K562 (cell line): ENCODE results near the gene RASSF3. TPM values are rescaled to one million over a fixed set of nuclear protein-coding genes. Genes with fewer than 3 reads are reported as not detected.

Experiments
- ATAC-seq: fragments of 200-7000 bp; cut with Tn5 transposase; 3 replicates; pipeline ENCODE4 v1.9.1; 2020; ENCODE audit warnings: moderate library complexity
- BruUV-seq: library from RNA; stranded (reverse); fragments of 400-500 nt; replicated peaks from 2 replicates; lab custom pipeline; 2021; lab: Mats Ljungman, UMichigan
- CTCF ChIA-PET: fragments of 300-600 bp; formaldehyde crosslinking; extraction: SDS; loops from one replicate; lab custom pipeline; 2021; ENCODE audit warnings: low intra/inter-chr PET ratio; lab: Yijun Ruan, JAX
- POLR2A ChIA-PET: fragments of 300-600, 350-650 bp; sonication (Branson Sonifier 250); formaldehyde crosslinking; extraction: SDS; loops from one replicate; lab custom pipeline; 2021; ENCODE audit warnings: antibody characterized with exemption, inconsistent platforms; lab: Yijun Ruan, JAX
- DNase-seq, 4 experiments: peaks; one replicate each; pipeline versions ENCODE4 v3.0.0 to v3.0.0-alpha.2; 2011 to 2018; ENCODE audit warnings: low spot score in 3 of 4, mixed read lengths in 3 of 4; ENCODE audit errors: extremely low read depth in 1 of 4
- FAIRE-seq: peaks from 2 replicates; lab custom pipeline; 2011; peaks lifted over from hg19 to GRCh38; lab: Jason Lieb, UNC
- H2AFZ ChIP-seq: 2 replicates; pipeline ENCODE4 v1.6.0; 2011; ENCODE audit warnings: low read depth, low read length, control low read depth, inconsistent platforms
- H3K27ac ChIP-seq: fragments of 200-600 bp; 3 replicates; pipeline ENCODE4 v1.8.0; 2011; ENCODE audit warnings: low read depth, mild to moderate bottlenecking, control low read depth, inconsistent platforms, low read length, moderate library complexity, mixed read lengths; ENCODE audit errors: extremely low read depth
- H3K27me3 ChIP-seq, 2 experiments: fragments of 300-600 bp in 1 of 2; 2 replicates in 1 of 2; 3 replicates in 1 of 2; pipeline versions ENCODE4 v1.6.0 to v1.8.0; 2011; ENCODE audit warnings: inconsistent platforms in 2 of 2, low read length in 2 of 2, mild to moderate bottlenecking in 1 of 2, mixed read lengths in 1 of 2, moderate library complexity in 1 of 2; ENCODE audit not compliant: control insufficient read depth in 2 of 2, insufficient read depth in 2 of 2
- H3K36me3 ChIP-seq: fragments of 300-600 bp; 3 replicates; pipeline ENCODE4 v1.8.0; 2011; ENCODE audit warnings: mild to moderate bottlenecking, low read length, inconsistent platforms; ENCODE audit not compliant: control insufficient read depth, insufficient read depth
- H3K4me1 ChIP-seq, 2 experiments: fragments of 200-600 bp in 1 of 2; replicated peaks in 1 of 2; 2 replicates in 1 of 2; 3 replicates in 1 of 2; pipeline versions ENCODE4 v1.5.1 to v1.8.0; 2011; ENCODE audit warnings: inconsistent platforms in 2 of 2, low read length in 2 of 2, mild to moderate bottlenecking in 1 of 2, mixed read lengths in 1 of 2, moderate library complexity in 1 of 2; ENCODE audit not compliant: control insufficient read depth in 2 of 2, insufficient read depth in 2 of 2
- H3K4me2 ChIP-seq: 2 replicates; pipeline ENCODE4 v1.6.1; 2011; ENCODE audit warnings: low read length, control low read depth, inconsistent platforms, mixed read lengths; ENCODE audit not compliant: insufficient read depth
- H3K4me3 ChIP-seq: fragments of 200-600 bp; sonication (generic), shearing (Covaris generic); 2 replicates; pipeline ENCODE4 v1.5.1; 2016; ENCODE audit warnings: control low read depth, inconsistent platforms
- H3K79me2 ChIP-seq: fragments of 200-600 bp; 3 replicates; pipeline ENCODE4 v1.8.0; 2011; ENCODE audit warnings: low read length, inconsistent platforms; ENCODE audit not compliant: control insufficient read depth, insufficient read depth
- H3K9ac ChIP-seq, 2 experiments: 2 replicates each; pipeline versions ENCODE4 v1.6.0 to v1.6.1; 2011; ENCODE audit warnings: low read depth in 2 of 2, low read length in 2 of 2, control low read depth in 1 of 2, inconsistent platforms in 1 of 2, mild to moderate bottlenecking in 1 of 2, mixed read lengths in 1 of 2; ENCODE audit not compliant: insufficient read depth in 1 of 2
- H3K9me1 ChIP-seq: one replicate; pipeline ENCODE4 v1.6.0; 2011; ENCODE audit warnings: inconsistent platforms, mild to moderate bottlenecking, low read length, moderate library complexity; ENCODE audit not compliant: control insufficient read depth, insufficient read depth
- H3K9me3 ChIP-seq: replicated peaks from 2 replicates; pipeline ENCODE4 v1.5.1; 2011; ENCODE audit warnings: low read depth, low read length, inconsistent platforms; ENCODE audit not compliant: control insufficient read depth, insufficient read depth
- H4K20me1 ChIP-seq: replicated peaks from 2 replicates; pipeline ENCODE4 v1.6.1; 2011; ENCODE audit warnings: low read length, inconsistent platforms, mixed read lengths; ENCODE audit not compliant: control insufficient read depth, insufficient read depth
- BRD9 ChIP-seq: fragments of 450-650 bp; IDR thresholded peaks from 2 replicates; pipeline ENCODE4 v1.6.1; 2018; ENCODE audit warnings: low read depth; ENCODE audit not compliant: partially characterized antibody
- CEBPB ChIP-seq: fragments of 450-650 bp; IDR thresholded peaks from 2 replicates; pipeline ENCODE4 v1.6.1; 2016; ENCODE audit warnings: missing genetic modification characterization, missing compliant biosample characterization
- EP400 ChIP-seq: fragments of 450-650 bp; IDR thresholded peaks from 2 replicates; pipeline ENCODE4 v1.6.1; 2017; ENCODE audit warnings: antibody characterized with exemption, mild to moderate bottlenecking, moderate library complexity
- REST ChIP-seq, 2 experiments: fragments of 450-650 bp; formaldehyde crosslinking in 1 of 2; IDR thresholded peaks; 2 replicates each; pipeline versions ENCODE4 v1.4.0 to v1.6.1; 2014 to 2020; ENCODE audit warnings: mild to moderate bottlenecking in 2 of 2, borderline replicate concordance in 1 of 2, low read depth in 1 of 2
- WGBS: fragments of 100-300 bp; shearing (Covaris generic); methylation state at CpG from one replicate; pipeline ENCODE4 v1.1.6; 2016; ENCODE audit warnings: low coverage, mixed read lengths; ENCODE audit not compliant: insufficient coverage; ENCODE audit errors: missing lambda C conversion rate; 5-methylcytosine and 5-hydroxymethylcytosine counted together
- in situ Hi-C: fragments of 300-500 bp; cut with MboI; formaldehyde crosslinking; loops from 4 replicates; pipeline ENCODE4 v1.15.0; 2018; ENCODE audit warnings: inconsistent platforms, mixed read lengths
- intact Hi-C: fragments of 100-400 bp; cut with micrococcal nuclease; formaldehyde crosslinking; loops from 2 replicates; pipeline ENCODE4 v1.14.2; 2022
- polyA plus RNA-seq, 8 experiments: library from polyadenylated mRNA; depleted of rRNA in 4 of 8; stranded (reverse) in 5 of 8; unstranded in 3 of 8; fragments of >200 nt; fragmentation: Nextera tagmentation in 2 of 8; fragmentation: Illumina TruSeq in 1 of 8; extraction: Ambion mirVana in 2 of 8; extraction: Trizol in 1 of 8; gene quantifications; 2 replicates each; pipeline versions ENCODE4 v1.2.1 to v1.2.3, GENCODE V29; 2011 to 2014; ENCODE audit warnings: inconsistent platforms in 1 of 8, missing spikeins in 1 of 8
- total RNA-seq, 7 experiments: library from RNA; depleted of rRNA in 6 of 7; stranded (reverse); fragments of >200 nt in 6 of 7; fragmentation: Illumina TruSeq in 2 of 7; extraction: Trizol in 2 of 7; gene quantifications; 2 replicates each; pipeline versions ENCODE4 v1.2.1 to v1.2.3, GENCODE V29; 2011 to 2021; ENCODE audit warnings: low replicate concordance in 1 of 7
- TF ChIP-seq, protein P1 (sequence below), 3 experiments: fragments of 200-800 bp in 1 of 3; sonication (Bioruptor generic) in 1 of 3; sonication (generic) in 1 of 3; formaldehyde crosslinking in 1 of 3; IDR thresholded peaks; 2 replicates each; pipeline versions ENCODE4 v1.6.1 to v1.8.0; 2016 to 2022; ENCODE audit warnings: mild to moderate bottlenecking in 2 of 3, missing compliant biosample characterization in 2 of 3, missing genetic modification characterization in 2 of 3, missing genetic modification reagents in 1 of 3
- TF ChIP-seq, protein P2 (sequence below): fragments of 450-650 bp; IDR thresholded peaks from 2 replicates; pipeline ENCODE4 v1.6.1; 2014; ENCODE audit warnings: low read depth, mild to moderate bottlenecking, moderate library complexity, borderline replicate concordance

The RASSF3 gene
- total and polyA plus RNA-seq, 9 of the 15 experiments (the other 6 are each of a cell fraction or from before 2014, with no cell fraction given) = 3.7 to 39.2 (median 20.2) TPM

DNA sequence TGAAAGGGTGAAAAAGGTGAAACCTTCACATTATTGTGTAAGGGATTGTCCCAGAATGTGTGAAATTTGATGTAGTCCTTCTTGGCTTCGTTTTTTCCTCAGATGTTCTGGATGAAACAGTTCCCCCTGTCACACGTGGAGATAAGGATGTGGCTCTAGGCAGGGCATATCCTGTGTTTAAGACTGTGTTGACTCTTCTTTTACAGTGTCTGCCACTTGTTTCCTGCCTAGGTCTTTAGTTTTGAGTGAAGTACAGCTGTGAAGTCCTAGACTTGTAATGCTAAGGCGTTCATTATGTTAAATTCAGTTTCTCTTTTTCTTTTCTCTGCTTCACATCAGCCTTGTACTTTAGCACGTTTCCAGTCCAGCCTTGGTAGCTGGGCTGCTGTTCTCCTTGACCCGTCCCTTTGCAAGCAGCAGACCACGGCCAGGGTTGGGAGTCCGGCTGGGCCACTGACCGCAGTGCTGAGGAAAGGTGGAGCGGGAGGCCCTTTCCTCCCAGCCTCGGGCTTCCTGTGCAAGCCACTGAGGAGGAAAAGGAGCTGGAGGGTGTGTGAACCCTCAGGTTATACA is 59.1 kb downstream of the RASSF3 start:
- Histone ChIP-seq H3K79me2 (peaks cover 88% of the 10 kb centered on the region), H3K4me1 (peaks cover 48 to 80% of the 10 kb centered on the region in 2 experiments), H3K4me2 (peak overlapping the region; percentile 47), H3K9ac (peak overlapping the region; percentile 38 to 86), H3K9me3 (no peaks in the 10 kb centered on the region), H3K27ac (peak overlapping the region; percentile 73), H3K4me3 (no peak overlapping the region), H2AFZ (peak overlapping the region; percentile 48), H3K9me1 (no peaks in the 10 kb centered on the region), H3K27me3 (no peaks in the 10 kb centered on the region), H3K36me3 (peaks cover 6% of the 10 kb centered on the region; the same call in 1 of the 3 replicates), H4K20me1 (no peaks in the 10 kb centered on the region)
- WGBS = 8% methylated on average over 10 of the region's 10 CpGs
- BruUV-seq = no TSS peak
- peak; percentile 66 for ATAC-seq
- peak; percentile 79 for FAIRE-seq
- in situ Hi-C loops (no loop called here), intact Hi-C loops (loop anchor here (5.0 kb wide), 1 partner anchor 42 kb away; no protein-coding TSS in a partner anchor)
- ChIA-PET POLR2A (interaction anchor here (0.5 to 0.8 kb wide), 3 partner anchors 9 to 11 kb away, joined by 3 to 5 read pairs (median 3); no protein-coding TSS in a partner anchor), CTCF (interaction anchor here (0.7 kb wide), 1 partner anchor 132 kb away, joined by 5 read pairs; no protein-coding TSS in a partner anchor)
- DNase-seq = peak in 2 of 4 experiments; percentile 37 to 66
- TF ChIP-seq, protein P1, sequence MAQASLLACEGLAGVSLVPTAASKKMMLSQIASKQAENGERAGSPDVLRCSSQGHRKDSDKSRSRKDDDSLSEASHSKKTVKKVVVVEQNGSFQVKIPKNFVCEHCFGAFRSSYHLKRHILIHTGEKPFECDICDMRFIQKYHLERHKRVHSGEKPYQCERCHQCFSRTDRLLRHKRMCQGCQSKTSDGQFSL (CRISPR knock-in tag; IDR thresholded peaks at IDR 0.05) = no peak
- TF ChIP-seq, protein P1 (tag; IDR thresholded peaks at IDR 0.05) = 0 out of 4 replicates have a peak, but pooled peaks of 1 of the 2 experiments have one; percentile 21
- TF ChIP-seq EP400 (peak; percentile 9; the same call in 1 of the 2 replicates), REST (IDR thresholded peaks at IDR 0.05; ENCODE audit: borderline replicate concordance) (peak; percentile 42), REST (CRISPR knock-in tag; IDR thresholded peaks at IDR 0.05; ENCODE audit: low read depth) (0 out of 2 replicates have a peak, but pooled peaks have one; percentile 39), CEBPB (0 out of 2 replicates have a peak, but pooled peaks have one; percentile 7), BRD9 (no peak)
- TF ChIP-seq, protein P2, sequence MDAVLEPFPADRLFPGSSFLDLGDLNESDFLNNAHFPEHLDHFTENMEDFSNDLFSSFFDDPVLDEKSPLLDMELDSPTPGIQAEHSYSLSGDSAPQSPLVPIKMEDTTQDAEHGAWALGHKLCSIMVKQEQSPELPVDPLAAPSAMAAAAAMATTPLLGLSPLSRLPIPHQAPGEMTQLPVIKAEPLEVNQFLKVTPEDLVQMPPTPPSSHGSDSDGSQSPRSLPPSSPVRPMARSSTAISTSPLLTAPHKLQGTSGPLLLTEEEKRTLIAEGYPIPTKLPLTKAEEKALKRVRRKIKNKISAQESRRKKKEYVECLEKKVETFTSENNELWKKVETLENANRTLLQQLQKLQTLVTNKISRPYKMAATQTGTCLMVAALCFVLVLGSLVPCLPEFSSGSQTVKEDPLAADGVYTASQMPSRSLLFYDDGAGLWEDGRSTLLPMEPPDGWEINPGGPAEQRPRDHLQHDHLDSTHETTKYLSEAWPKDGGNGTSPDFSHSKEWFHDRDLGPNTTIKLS = peak; percentile 9; the same call in 1 of the 2 replicates
